HG03354 (cell line): ENCODE measurements around the gene UBR1.
"Not testable (repeated sequence)": the region's sequence is repeated elsewhere in the genome, so short reads cannot be mapped to it uniquely, and the experiment has no call there.

ENCODE experiments used
- ATAC-seq: cut with Tn5 transposase; IDR thresholded peaks from one replicate; pipeline ENCODE4 v1.9.1; 2021; ENCODE audit warnings: mild to moderate bottlenecking; ENCODE audit not compliant: unreplicated experiment, poor library complexity, severe bottlenecking

UBR1 gene

DNA sequence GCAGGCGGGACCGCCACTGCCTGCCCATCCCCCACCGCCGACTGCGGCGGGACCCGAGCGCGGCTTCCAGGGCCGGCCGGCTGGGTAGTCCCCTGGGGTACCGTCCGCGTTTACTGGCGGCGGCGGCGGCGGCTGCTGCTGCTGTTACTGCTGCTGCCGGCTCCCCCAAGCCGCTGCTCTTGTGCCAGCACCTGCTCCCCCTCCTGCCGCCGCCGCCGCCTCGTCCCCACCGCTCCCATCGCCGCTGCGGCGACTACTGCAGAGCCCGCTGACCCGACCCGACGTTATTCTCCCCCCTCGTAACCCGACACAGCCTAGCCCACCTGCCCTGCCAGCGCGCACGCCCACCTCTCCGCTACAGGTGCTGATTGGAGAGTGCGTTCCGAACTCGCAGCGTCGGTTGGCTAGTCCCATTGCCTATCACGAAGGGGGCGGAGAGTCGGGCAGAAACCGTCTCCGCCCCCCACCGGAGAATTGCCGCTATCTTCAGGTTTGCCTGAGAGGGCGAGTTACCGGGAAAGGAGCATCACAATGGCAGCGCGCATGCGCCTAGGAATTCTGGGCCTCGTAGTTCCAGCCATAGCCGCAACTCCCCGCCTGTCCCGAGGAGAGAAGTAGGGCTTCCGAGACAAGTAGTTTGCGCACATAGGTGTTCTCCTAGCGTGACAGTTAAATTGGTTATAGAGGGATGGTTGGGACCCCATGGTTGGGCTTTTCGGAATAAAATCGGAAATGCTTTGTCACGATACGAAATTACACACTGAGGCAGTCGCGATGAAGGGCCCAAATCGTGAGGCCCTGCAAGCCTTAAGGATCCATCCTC lies 185.1 kb downstream of the UBR1 start, which contains the start of gene TTBK2:
TSS of gene TTBK2 (minus strand) at position 260 of the 823 bp plus-strand sequence. CDS start 42,161 bp downstream, outside the sequence.
- ATAC-seq: peak; percentile 96

DNA sequence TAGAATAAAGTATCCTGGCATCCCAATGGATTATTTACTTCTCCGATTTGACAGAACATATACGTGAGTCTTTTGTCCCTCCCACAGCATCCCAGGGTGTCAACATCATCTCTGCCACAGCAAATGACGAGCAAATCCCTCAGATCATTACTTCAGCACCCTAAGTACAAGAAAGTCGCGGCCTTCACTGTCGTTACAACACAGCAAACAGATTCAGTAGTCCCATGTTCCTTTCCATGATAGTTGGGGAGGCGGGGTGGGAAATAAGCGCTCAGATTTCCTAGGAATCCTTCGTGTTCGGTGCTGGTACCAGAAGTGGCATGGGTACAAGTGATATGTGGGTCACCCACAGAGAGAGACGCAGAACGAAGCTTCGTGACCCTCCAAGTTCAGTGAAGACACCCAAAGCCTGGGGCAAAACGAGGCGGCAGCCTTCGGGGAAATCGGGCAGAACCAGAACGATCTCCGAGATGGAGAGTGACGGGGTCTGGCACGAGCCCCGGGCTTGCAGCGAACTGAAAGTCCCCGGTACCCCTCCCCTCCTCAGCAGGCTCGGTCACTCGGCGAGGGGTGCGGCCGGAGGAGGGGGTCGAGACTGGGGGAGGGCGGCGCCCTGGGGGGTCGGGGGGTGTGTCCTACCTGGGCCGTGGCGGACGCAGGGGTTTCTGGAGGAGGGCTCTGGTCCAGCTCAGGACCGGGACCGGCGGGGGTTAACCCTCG lies 185.9 kb downstream of the UBR1 start:
- peak; percentile 17 for ATAC-seq

DNA sequence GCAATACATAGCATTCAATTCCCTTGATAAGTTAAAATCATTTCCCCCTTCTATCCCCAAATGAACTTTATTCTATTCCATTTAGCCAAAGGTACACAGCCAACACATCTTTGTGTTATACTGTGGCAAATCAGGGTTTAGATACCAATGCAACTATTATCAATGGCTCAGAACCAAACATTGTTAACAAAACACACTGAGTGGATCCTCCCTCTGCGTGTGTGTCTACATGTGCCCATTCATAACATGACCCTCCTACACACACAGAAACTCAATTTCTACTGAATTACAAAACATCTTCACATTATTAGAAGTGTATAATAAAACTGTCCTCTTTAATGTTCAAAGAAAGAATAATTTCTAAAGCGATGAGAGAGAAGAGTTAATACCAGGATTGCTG lies 186.5 kb downstream of the UBR1 start:
- ATAC-seq: no peak

DNA sequence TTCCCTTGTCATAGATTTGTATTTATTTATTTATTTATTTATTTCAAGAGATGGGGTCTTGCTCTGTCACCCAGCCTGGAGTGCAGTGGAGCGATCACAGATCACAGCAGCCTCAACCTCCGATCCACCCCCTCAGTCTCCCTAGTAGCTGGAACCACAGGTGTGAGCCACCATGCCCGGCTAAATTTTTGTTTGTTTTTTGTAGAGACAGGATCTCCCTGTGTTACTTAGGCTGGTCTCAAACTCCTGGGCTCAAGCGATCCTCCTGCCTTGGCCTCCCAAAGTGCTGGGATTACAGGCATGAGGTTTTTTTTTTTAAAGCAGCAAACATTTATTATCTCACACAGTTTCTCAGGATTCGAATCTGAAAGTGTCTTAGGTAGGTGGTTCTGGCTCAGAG lies 187.8 kb downstream of the UBR1 start:
- no peak for ATAC-seq

DNA sequence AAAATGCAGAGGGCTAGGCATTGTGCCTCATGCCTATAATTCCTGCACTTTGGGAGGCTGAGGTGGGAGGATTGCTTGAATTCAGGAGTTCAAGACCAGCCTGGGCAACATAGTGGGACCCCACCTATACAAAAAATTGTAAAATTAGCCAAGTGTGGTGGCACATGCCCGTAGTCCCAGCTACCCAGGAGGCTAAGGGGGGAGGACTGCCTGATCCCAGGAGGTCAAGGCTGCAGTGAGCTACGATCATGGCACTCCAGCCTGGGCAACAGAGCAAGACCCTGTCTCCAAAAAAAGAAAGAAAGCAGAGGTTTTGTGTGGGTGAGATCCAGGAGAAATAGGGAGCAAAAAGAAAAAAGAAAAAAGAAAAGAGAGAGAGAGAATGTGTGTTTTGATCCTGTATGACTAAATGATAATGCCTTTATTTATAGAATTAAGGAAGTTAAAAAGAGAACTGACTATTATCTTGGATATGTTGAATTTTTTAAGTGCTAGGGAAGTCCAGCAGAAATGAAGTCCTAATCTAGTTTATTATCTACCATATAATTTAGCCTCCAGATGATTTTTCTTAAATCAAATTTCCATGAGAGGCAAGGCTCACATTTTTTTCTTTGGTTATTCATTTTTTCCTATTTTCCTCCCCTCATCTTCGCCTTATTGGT lies 190.1 kb downstream of the UBR1 start:
- no peak for ATAC-seq

DNA sequence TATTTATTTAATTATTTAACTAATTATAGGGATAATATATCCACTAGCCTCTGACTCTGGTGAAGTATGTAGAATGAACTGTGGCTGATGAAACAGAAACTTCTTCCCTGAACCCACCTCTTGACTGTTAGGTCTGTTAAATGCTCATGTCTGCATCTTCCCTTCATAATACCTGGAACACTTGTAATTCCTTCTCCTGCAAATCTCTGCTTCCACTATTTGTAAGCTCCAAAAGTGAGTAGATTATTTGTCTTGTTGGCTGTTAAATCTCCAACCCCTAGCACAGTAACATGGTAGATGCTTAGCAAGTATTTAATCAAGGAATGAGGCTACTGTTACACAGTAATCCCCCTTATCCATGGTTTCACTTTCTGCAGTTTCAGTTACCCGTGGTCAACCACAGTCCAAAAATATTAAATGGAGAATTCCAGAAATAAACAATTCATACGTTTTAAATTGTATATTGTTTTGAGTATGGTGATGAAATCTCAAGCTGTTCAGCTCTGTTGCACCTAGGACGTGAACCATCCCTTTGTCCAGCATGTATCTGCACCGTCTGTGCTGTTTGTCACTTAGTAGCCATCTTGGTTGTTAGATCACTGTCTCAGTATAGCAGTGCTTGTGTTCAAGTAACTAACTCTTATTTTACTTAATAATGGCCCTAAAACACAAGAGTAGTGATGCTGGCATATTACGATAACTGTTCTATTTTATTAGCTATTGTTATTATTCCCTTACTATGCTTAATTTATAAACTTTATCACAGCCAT lies 190.9 kb downstream of the UBR1 start:
- ATAC-seq: no peak

DNA sequence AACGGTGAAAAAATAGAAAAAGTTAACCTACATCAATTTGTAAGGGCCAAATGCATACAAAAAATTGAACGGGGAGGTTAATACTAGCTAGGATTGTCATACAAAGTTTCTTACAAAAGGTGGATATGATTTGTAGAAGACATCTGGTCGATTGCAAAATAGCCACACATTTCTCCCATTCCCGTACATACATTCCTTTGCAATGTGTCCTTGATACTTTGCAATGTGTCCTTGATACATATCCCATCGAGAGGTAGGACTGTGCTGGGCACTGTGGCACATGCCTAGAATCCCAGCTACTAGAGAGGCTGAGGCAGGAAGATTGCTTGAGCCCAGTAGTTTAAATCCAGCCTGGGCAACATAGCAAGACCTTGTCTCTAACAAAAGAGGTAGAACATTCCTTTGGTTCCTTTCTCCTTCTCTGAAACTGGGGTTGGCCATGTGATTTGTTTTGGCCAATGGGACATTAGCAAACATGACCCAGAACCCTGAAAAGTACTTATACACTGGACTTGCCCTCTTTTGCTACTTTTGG lies 194.7 kb downstream of the UBR1 start:
- ATAC-seq: no peak

DNA sequence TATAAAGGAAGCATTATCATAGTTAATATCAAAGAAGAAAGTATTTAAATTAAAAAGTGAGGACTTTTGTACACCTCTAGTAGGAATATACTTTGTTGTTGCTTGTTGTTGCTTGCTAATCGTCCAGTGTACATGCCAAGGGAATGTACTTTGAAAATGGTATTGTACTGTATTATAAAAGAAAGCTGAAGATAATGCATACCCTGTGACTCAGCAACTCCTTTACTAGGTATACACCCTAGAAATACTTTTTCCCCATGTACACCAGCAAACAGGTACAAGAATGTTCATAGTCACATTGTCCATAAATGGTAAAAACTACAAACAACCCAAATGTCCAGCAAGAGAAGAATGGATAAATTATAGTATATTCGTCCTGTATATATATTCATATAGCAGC lies 197.3 kb downstream of the UBR1 start:
- ATAC-seq: no peak

DNA sequence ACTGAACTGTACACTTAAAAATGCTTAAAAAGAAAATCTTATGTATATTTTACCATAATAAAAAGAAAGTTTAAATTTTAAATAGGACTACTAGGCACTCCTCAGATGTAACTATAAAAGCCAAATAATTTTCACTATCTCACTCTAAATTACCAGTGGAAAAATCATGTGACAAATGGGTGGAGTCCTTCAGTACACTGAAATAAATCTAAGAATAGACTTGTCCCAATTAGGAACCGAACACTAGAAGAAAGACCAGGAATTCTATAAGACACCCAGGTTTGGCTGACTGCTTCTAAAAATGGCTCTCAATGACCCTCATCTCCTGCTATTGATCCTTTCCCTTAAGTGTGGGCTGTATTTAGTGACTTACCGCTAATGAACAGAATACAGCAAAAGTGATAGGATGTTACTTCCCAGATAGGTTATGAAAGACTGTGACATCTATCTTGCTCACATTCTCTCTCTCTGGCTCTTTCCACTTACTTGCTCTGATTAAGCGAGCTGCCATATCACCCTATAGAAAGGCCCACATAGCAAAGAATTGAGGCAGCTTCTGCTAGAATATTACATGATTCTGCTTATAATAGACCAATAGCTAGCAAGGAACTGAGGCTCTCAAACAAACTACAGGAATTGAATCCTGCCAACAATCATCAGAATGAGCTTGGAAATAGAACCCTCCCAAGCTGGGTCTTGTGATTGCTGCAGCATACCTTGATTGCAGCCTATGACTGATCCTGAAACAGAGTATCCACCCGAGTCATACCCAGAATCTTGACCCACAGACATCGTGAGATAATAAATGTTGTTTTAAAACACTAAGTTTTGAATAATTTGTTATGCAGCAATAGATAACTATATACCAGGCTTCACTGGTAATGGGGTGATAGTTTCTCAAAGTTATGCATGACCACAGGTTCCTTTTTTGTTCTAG lies 202.2 kb downstream of the UBR1 start:
- ATAC-seq: no peak

DNA sequence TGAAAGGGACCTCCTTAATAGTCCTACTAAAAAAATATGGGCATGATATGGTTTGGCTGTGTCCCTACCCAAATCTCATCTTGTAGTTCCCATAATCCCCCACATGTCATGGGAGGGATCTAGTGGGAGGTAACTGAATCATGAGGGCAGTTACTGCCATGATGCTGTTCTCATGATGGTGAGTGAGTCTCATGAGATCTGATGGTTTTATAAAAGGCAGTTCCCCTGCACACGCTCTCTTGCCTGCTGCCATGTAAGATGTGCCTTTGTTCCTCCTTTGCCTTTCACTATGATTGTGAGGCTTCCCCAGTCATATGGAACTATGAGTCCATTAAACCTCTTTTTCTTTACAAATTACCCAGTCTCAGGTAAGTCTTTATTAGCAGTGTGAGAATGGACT lies 211.9 kb downstream of the UBR1 start:
- not testable (repeated sequence) for ATAC-seq
